A673 (cell line): ENCODE results near the gene NUDT3. TPM values are rescaled to one million over a fixed set of nuclear protein-coding genes. Genes with fewer than 3 reads are reported as not detected.

Experiments
- BruUV-seq: library from RNA; stranded (reverse); fragments of 400-500 nt; replicated peaks from 2 replicates; lab custom pipeline; 2021; lab: Mats Ljungman, UMichigan
- CTCF ChIA-PET: fragments of 300-600 bp; sonication (Branson Sonifier 250); formaldehyde crosslinking; loops from one replicate; lab custom pipeline; 2022; ENCODE audit warnings: antibody characterized with exemption; lab: Charles Lee
- POLR2A ChIA-PET: fragments of 300-600 bp; sonication (Branson Sonifier 250); formaldehyde crosslinking; loops from one replicate; lab custom pipeline; 2022; ENCODE audit warnings: antibody characterized with exemption; ENCODE audit not compliant: low non-redundant PET; lab: Charles Lee
- DNase-seq: peaks from one replicate; pipeline ENCODE4 v3.0.0-alpha.2; 2015; ENCODE audit warnings: low spot score
- H3K27ac ChIP-seq: fragments of 200-600 bp; sonication (generic); 2 replicates; pipeline ENCODE4 v1.5.1; 2016; ENCODE audit warnings: mixed run types, low read depth, mild to moderate bottlenecking, mixed read lengths, antibody characterized with exemption, low read length; ENCODE audit not compliant: poor library complexity, severe bottlenecking
- H3K27me3 ChIP-seq: fragments of 200-600 bp; sonication (generic); replicated peaks from 2 replicates; pipeline ENCODE4 v1.6.1; 2017; ENCODE audit warnings: mixed run types, low read depth, mild to moderate bottlenecking, mixed read lengths, antibody characterized with exemption, low read length; ENCODE audit not compliant: insufficient read depth, poor library complexity
- H3K36me3 ChIP-seq: fragments of 200-600 bp; sonication (generic); 2 replicates; pipeline ENCODE4 v1.6.1; 2016; ENCODE audit warnings: mixed run types, mild to moderate bottlenecking, mixed read lengths, antibody characterized with exemption, low read length; ENCODE audit not compliant: insufficient read depth, poor library complexity, severe bottlenecking
- H3K4me1 ChIP-seq: fragments of 200-600 bp; sonication (generic); 2 replicates; pipeline ENCODE4 v1.6.1; 2017; ENCODE audit warnings: mixed run types, mild to moderate bottlenecking, mixed read lengths, antibody characterized with exemption, low read length; ENCODE audit not compliant: insufficient read depth, poor library complexity, severe bottlenecking
- H3K4me3 ChIP-seq: fragments of 200-600 bp; sonication (generic); 2 replicates; pipeline ENCODE4 v1.5.1; 2016; ENCODE audit warnings: low read depth, mixed run types, mild to moderate bottlenecking, mixed read lengths, low read length; ENCODE audit not compliant: poor library complexity, severe bottlenecking
- H3K9me3 ChIP-seq: fragments of 200-600 bp; sonication (generic); 2 replicates; pipeline ENCODE4 v1.6.1; 2016; ENCODE audit warnings: mixed run types, low read depth, mild to moderate bottlenecking, mixed read lengths, antibody characterized with exemption, low read length; ENCODE audit not compliant: poor library complexity, severe bottlenecking
- EZH2 ChIP-seq: fragments of 200-600 bp; sonication (generic); IDR thresholded peaks from 2 replicates; pipeline ENCODE4 v1.6.1; 2017; ENCODE audit warnings: borderline replicate concordance, low read depth, mild to moderate bottlenecking, mixed read lengths, antibody characterized with exemption, low read length; ENCODE audit not compliant: poor library complexity, severe bottlenecking
- intact Hi-C: fragments of 100-400 bp; cut with micrococcal nuclease; formaldehyde crosslinking; loops from one replicate; pipeline ENCODE4 v1.10.0; 2022; ENCODE audit not compliant: unreplicated experiment
- total RNA-seq: library from RNA; stranded (reverse); gene quantifications from 2 replicates; pipeline ENCODE4 v1.2.3, GENCODE V29; 2021
- TF ChIP-seq, protein P1 (sequence below): fragments of 300-800, 200-600 bp; sonication (generic); conservative IDR thresholded peaks from 2 replicates; pipeline ENCODE4 v1.5.1; 2017; ENCODE audit warnings: low read depth, mild to moderate bottlenecking, antibody characterized with exemption, low read length, moderate library complexity, mixed read lengths

Gene NUDT3
- total RNA-seq, 1 experiment from 2014 or later = 34.1 TPM

DNA sequence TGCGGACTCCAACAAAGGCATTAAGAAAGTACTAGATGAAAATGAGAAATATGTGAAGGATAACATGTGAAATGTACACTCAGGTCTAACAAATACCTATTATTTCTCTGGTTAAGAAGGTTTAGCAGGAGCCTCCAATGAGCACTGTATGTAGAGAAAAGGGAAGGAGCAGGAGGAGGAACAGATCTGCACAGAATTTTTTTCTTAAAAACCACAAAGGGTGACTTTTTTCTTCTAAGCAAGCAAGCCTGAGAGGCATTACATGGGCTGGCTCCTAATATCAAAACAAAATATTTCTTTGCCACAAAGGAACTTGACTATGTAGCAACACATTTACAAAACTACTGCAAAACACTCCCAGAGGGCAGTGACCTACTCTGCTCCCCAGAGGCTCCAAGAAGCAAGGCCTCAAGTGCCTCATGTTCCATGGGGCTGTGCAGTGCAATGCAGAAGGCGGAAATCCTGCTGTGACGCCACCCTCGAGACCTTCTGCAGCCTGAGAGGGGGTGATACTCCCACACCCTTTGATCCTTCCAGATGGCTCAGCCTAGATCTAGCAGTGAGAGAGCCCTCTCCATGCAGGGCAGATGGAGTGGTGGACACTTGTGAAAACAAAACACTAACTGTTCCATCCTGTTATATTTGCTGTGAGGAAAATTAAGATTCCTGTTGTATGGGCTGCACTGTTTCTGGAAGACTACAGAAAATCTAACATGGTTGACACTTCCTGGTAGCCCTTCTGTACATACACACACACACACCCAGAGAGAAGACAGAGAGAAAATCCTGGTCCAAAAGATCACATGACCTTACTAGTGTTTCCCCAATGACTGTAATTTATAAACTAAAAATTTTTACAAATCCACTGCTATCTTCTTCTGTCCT is 107.7 kb downstream of the NUDT3 start:
- no peak for TF ChIP-seq EZH2
- intact Hi-C loops = no loop called here
- ChIA-PET CTCF (no interaction called here), POLR2A (no interaction called here)
- BruUV-seq = no TSS peak
- Histone ChIP-seq H3K27me3 (no peaks in the 10 kb centered on the region), H3K27ac (no peak overlapping the region), H3K9me3 (no peaks in the 10 kb centered on the region), H3K4me1 (no peaks in the 10 kb centered on the region), H3K36me3 (peaks cover 15% of the 10 kb centered on the region), H3K4me3 (no peak overlapping the region)
- no peak for DNase-seq

DNA sequence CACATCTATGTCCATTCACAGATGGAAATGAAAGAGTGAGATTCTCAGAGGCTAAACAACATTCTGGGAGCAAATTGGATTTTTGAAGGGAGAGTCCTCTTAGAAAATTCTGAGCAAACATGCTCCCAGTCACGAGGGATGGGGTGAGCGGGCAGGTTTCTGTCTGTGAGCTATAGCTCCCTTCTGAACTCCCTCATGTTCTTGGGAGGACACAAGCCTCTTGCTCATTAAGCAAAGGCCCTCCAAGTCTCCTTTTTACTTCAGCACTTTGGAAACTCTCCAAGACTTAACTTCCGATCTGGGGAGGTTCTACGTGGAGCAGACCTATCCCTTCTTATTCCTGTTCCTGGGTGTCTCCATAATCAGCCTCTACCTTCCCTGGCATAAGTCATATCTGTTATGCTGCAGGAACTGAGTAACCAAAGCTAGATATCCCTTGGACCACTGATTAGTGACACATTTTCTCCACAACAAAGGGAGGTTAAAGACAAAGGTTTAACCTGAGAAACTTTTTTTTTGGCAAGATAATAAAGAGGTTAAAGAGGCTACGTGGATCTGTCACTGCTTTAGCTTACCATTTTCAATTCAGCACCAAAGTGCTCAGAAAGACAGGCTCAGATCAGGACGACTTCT is 110.7 kb downstream of the NUDT3 start:
- ChIA-PET CTCF (interaction anchor here (0.6 kb wide), 1 partner anchor 38 kb away, joined by 13 read pairs; no protein-coding TSS in a partner anchor), POLR2A (no interaction called here)
- no peak for TF ChIP-seq EZH2
- TF ChIP-seq, protein P1, sequence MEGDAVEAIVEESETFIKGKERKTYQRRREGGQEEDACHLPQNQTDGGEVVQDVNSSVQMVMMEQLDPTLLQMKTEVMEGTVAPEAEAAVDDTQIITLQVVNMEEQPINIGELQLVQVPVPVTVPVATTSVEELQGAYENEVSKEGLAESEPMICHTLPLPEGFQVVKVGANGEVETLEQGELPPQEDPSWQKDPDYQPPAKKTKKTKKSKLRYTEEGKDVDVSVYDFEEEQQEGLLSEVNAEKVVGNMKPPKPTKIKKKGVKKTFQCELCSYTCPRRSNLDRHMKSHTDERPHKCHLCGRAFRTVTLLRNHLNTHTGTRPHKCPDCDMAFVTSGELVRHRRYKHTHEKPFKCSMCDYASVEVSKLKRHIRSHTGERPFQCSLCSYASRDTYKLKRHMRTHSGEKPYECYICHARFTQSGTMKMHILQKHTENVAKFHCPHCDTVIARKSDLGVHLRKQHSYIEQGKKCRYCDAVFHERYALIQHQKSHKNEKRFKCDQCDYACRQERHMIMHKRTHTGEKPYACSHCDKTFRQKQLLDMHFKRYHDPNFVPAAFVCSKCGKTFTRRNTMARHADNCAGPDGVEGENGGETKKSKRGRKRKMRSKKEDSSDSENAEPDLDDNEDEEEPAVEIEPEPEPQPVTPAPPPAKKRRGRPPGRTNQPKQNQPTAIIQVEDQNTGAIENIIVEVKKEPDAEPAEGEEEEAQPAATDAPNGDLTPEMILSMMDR = no peak
- no peaks in the 10 kb centered on the region for H3K4me1 ChIP-seq
- no peak for DNase-seq
- no peak overlapping the region for H3K27ac ChIP-seq
- H3K4me3 ChIP-seq = no peak overlapping the region
- H3K9me3 ChIP-seq = no peaks in the 10 kb centered on the region
- BruUV-seq = no TSS peak
- peaks cover 15% of the 10 kb centered on the region for H3K36me3 ChIP-seq
- intact Hi-C loops = no loop called here
- no peaks in the 10 kb centered on the region for H3K27me3 ChIP-seq

DNA sequence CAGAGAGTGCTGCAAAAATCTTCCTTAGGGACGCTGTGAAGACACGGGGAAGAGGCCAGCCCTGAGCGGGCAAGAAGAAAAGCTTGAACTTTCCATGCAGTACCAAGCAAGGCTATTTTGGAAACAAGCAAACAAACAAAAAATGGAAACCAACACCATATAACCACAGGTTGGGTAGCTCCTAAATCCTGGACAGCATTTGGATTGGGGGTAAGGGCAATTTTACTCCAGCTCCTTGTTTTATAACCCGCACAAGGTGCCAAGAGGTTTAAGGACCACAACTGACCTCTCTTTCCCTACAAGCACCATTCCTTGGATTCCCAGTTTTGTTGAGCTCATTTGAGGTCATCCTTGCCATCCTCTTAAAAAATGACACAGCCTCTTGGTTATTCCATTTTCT is 112.3 kb downstream of the NUDT3 start:
- ChIA-PET CTCF (no interaction called here), POLR2A (no interaction called here)
- no TSS peak for BruUV-seq
- no peaks in the 10 kb centered on the region for H3K4me1 ChIP-seq
- TF ChIP-seq, protein P1 = no peak
- no peak for TF ChIP-seq EZH2
- H3K27ac ChIP-seq = no peak overlapping the region
- intact Hi-C loops = no loop called here
- H3K9me3 ChIP-seq = no peaks in the 10 kb centered on the region
- DNase-seq = no peak
- H3K4me3 ChIP-seq = no peak overlapping the region
- peaks cover 11% of the 10 kb centered on the region for H3K36me3 ChIP-seq
- H3K27me3 ChIP-seq = no peaks in the 10 kb centered on the region
